B cell (primary cell): Measurements from ENCODE around the gene PDZD7. TPM values are rescaled to one million over a fixed set of nuclear protein-coding genes. Genes with fewer than 3 reads are reported as not detected.

Experiments used
- ATAC-seq: fragments of 200-7000 bp; cut with Tn5 transposase; one replicate; pipeline ENCODE4 v1.10.0; 2021; ENCODE audit warnings: low read depth, mild to moderate bottlenecking, moderate number of reproducible peaks, moderate library complexity
- CTCF ChIA-PET: fragments of 350-600 bp; sonication (Branson Sonifier 250); formaldehyde crosslinking; loops from one replicate; lab custom pipeline; 2021; ENCODE audit warnings: antibody characterized with exemption, inconsistent platforms; lab: Charles Lee
- POLR2A ChIA-PET: fragments of 350-600 bp; sonication (Branson Sonifier 250); formaldehyde crosslinking; loops from one replicate; lab custom pipeline; 2021; ENCODE audit warnings: antibody characterized with exemption; lab: Charles Lee
- DNase-seq: peaks from one replicate; pipeline ENCODE4 v3.0.0; 2013
- H2AFZ ChIP-seq: 2 replicates; pipeline ENCODE4 v1.6.1; 2012; ENCODE audit warnings: mild to moderate bottlenecking, low read depth, low read length; ENCODE audit not compliant: insufficient read depth, poor library complexity, severe bottlenecking
- H3K27ac ChIP-seq, 2 donors: 1 replicate in 1 of 2; 2 replicates in 1 of 2; pipeline ENCODE4 v1.5.1; 2012 to 2013; ENCODE audit warnings: low read length in 2 of 2, mild to moderate bottlenecking in 2 of 2, moderate library complexity in 1 of 2
- H3K27me3 ChIP-seq, 4 experiments: fragments of 200-600 bp in 1 of 4; sonication (generic) in 1 of 4; replicated peaks in 1 of 4; 1 replicate in 2 of 4; 2 replicates in 2 of 4; pipeline versions ENCODE4 v1.6.1 to v1.7.0; 2013 to 2016; ENCODE audit warnings: low read length in 3 of 4, mild to moderate bottlenecking in 2 of 4, mixed read lengths in 1 of 4, moderate library complexity in 1 of 4; ENCODE audit not compliant: insufficient read depth in 4 of 4, control insufficient read depth in 3 of 4; ENCODE audit errors: control extremely low read depth in 1 of 4
- H3K36me3 ChIP-seq, 2 experiments: replicated peaks in 1 of 2; 1 replicate in 1 of 2; 2 replicates in 1 of 2; pipeline versions ENCODE4 v1.6.1 to v1.7.1; 2013; ENCODE audit warnings: low read length in 1 of 2; ENCODE audit not compliant: insufficient read depth in 2 of 2, control insufficient read depth in 1 of 2; ENCODE audit errors: control extremely low read depth in 1 of 2, extremely low read depth in 1 of 2
- H3K4me1 ChIP-seq, 2 donors: fragments of 200-600 bp in 1 of 2; sonication (generic) in 1 of 2; 1 replicate in 1 of 2; 2 replicates in 1 of 2; pipeline versions ENCODE4 v1.5.1 to v1.6.1; 2013 to 2017; ENCODE audit warnings: low read length in 2 of 2; ENCODE audit not compliant: control insufficient read depth in 2 of 2, insufficient read depth in 2 of 2
- H3K4me2 ChIP-seq: replicated peaks from 2 replicates; pipeline ENCODE3; 2012; ENCODE audit warnings: mild to moderate bottlenecking, low read depth, low read length; ENCODE audit not compliant: poor library complexity, severe bottlenecking
- H3K4me3 ChIP-seq, 5 experiments: fragments of 200-600 bp in 1 of 5; sonication (generic) in 1 of 5; 1 replicate in 3 of 5; 2 replicates in 2 of 5; pipeline versions ENCODE4 v1.5.1 to v1.7.0; 2011 to 2016; ENCODE audit warnings: low read length in 4 of 5, mild to moderate bottlenecking in 4 of 5, low read depth in 2 of 5, control low read depth in 1 of 5, moderate library complexity in 1 of 5; ENCODE audit not compliant: insufficient read depth in 1 of 5; ENCODE audit errors: control extremely low read depth in 1 of 5, extremely low read depth in 1 of 5
- H3K79me2 ChIP-seq: fragments of 200-600 bp; sonication (generic); one replicate; pipeline ENCODE4 v1.6.0; 2016; ENCODE audit warnings: low read length; ENCODE audit not compliant: control insufficient read depth, insufficient read depth
- H3K9ac ChIP-seq: fragments of 200-600 bp; sonication (generic); 2 replicates; pipeline ENCODE4 v1.6.1; 2017; ENCODE audit warnings: mild to moderate bottlenecking, low read length, moderate library complexity
- H3K9me3 ChIP-seq, 3 donors: one replicate each; pipeline versions ENCODE4 v1.6.1 to v1.7.1; 2013; ENCODE audit warnings: low read length in 2 of 3; ENCODE audit not compliant: control insufficient read depth in 2 of 3, insufficient read depth in 1 of 3; ENCODE audit errors: control extremely low read depth in 1 of 3
- H4K20me1 ChIP-seq: 2 replicates; pipeline ENCODE4 v1.6.0; 2012; ENCODE audit warnings: mild to moderate bottlenecking, low read length; ENCODE audit not compliant: insufficient read depth, control insufficient read depth, poor library complexity, severe bottlenecking
- H3K27ac Mint-ChIP-seq: one replicate; pipeline ENCODE4 v1.8.0; 2021; ENCODE audit warnings: mixed read lengths
- H3K27me3 Mint-ChIP-seq: one replicate; pipeline ENCODE4 v1.8.0; 2021; ENCODE audit warnings: mixed read lengths
- H3K4me1 Mint-ChIP-seq: one replicate; pipeline ENCODE4 v1.8.0; 2021; ENCODE audit warnings: mixed read lengths
- H3K4me3 Mint-ChIP-seq: one replicate; pipeline ENCODE4 v1.8.0; 2021; ENCODE audit warnings: mixed read lengths
- H3K9me3 Mint-ChIP-seq: one replicate; pipeline ENCODE4 v1.8.0; 2022; ENCODE audit warnings: mixed read lengths; ENCODE audit not compliant: insufficient read depth
- EZH2 ChIP-seq: IDR thresholded peaks from 2 replicates; pipeline ENCODE4 v1.6.1; 2012; ENCODE audit warnings: borderline replicate concordance, low read depth, mild to moderate bottlenecking, moderate library complexity, low read length; ENCODE audit not compliant: insufficient read depth, poor library complexity, severe bottlenecking
- WGBS: methylation state at CpG from one replicate; pipeline ENCODE4 v1.1.5; 2013; ENCODE audit warnings: missing lambda C conversion rate; ENCODE audit not compliant: insufficient coverage; 5-methylcytosine and 5-hydroxymethylcytosine counted together
- intact Hi-C: fragments of 100-400 bp; cut with micrococcal nuclease; formaldehyde crosslinking; loops from one replicate; pipeline ENCODE4 v1.10.0; 2022
- polyA plus RNA-seq: library from polyadenylated mRNA; depleted of rRNA; stranded (reverse); fragments of >200 nt; gene quantifications from 2 replicates; pipeline ENCODE4 v1.2.3, GENCODE V29; 2012
- total RNA-seq, 2 donors: library from RNA; stranded (reverse); fragments of 120-200 nt in 1 of 2; gene quantifications; 1 replicate in 1 of 2; 2 replicates in 1 of 2; pipeline versions ENCODE4 v1.2.3 to v1.2.4, GENCODE V29; 2013 to 2022
- TF ChIP-seq, protein P1 (sequence below): fragments of 200-600 bp; IDR thresholded peaks from one replicate; pipeline ENCODE4 v1.8.0; 2022; ENCODE audit warnings: antibody characterized with exemption, mild to moderate bottlenecking

PDZD7 gene
- total and polyA plus RNA-seq, 2 donors (not counting 1 experiment from before 2014, with no cell fraction given), result 0.64 to 0.69 TPM

DNA sequence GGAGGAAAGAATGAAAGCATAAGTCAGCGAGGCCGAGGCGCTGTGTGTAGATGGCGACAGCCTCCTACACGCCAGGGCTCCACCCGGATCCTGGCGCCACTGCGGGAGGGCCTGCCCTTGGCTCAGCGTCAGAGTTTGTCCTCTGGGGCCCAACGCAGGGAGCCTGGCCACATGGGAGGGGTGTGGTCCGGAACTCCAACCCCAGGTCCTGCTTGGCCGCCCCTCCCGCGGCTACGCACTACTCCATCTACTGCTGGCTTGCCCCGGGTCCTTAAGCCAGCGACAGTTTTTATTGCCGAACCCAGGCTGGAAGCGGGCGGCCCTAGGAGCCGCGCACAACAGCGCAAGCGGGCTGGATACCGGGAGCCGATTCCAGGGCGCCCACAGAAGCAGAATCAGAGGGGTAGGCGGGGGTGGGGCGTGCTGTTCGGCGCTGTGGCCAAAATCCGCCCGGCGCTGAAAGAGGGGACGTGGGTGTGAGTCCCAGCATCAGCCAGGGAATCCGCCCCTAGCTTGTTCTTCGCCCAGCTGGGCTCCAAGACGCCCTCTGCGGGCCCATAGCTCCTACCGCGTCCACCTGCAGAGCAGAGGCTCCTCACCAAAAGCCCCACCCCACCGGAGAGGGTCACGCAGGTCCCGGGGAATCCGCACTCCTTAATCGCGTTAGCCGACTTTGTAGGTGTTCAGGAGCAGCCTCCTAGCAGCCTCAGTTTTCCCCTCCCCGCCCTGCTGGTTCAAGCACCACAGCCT lies 35.4 kb upstream of the PDZD7 start:
- Histone ChIP-seq H2AFZ (peak overlapping the region; percentile 41), H4K20me1 (peaks cover 5% of the 10 kb centered on the region), H3K27ac (no peak overlapping the region), H3K4me3 (peak overlapping the region in 4 of 5 experiments; percentile 26 to 71 (median 60)), H3K36me3 (no peaks in the 10 kb centered on the region), H3K9me3 (peaks cover 0 to 10% (median 0%) of the 10 kb centered on the region in 3 donors), H3K79me2 (no peaks in the 10 kb centered on the region), H3K4me1 (peaks cover 50 to 53% of the 10 kb centered on the region in 2 donors), H3K9ac (peak overlapping the region; percentile 59), H3K4me2 (peak overlapping the region; percentile 98), H3K27me3 (peaks cover 0 to 52% (median 21%) of the 10 kb centered on the region in 4 experiments)
- Mint-ChIP-seq H3K4me3 (peak overlapping the region; percentile 98), H3K27ac (no peak overlapping the region), H3K4me1 (peaks cover 51% of the 10 kb centered on the region), H3K27me3 (peaks cover 25% of the 10 kb centered on the region), H3K9me3 (no peaks in the 10 kb centered on the region)
- ChIA-PET CTCF (interaction anchor here (0.7 to 16.1 kb wide), 11 partner anchors 7 to 75 kb away, joined by 3 to 306 read pairs (median 10); partner anchors contain the start of genes KAZALD1, PDZD7 and SFXN3), POLR2A (interaction anchor here (0.6 kb wide), 1 partner anchor 47 kb away, joined by 4 read pairs; no protein-coding TSS in a partner anchor)
- WGBS, result 4% methylated on average over 46 of the region's 49 CpGs
- peak; percentile 75 for DNase-seq
- peak; percentile 98 for TF ChIP-seq EZH2
- TF ChIP-seq, protein P1, sequence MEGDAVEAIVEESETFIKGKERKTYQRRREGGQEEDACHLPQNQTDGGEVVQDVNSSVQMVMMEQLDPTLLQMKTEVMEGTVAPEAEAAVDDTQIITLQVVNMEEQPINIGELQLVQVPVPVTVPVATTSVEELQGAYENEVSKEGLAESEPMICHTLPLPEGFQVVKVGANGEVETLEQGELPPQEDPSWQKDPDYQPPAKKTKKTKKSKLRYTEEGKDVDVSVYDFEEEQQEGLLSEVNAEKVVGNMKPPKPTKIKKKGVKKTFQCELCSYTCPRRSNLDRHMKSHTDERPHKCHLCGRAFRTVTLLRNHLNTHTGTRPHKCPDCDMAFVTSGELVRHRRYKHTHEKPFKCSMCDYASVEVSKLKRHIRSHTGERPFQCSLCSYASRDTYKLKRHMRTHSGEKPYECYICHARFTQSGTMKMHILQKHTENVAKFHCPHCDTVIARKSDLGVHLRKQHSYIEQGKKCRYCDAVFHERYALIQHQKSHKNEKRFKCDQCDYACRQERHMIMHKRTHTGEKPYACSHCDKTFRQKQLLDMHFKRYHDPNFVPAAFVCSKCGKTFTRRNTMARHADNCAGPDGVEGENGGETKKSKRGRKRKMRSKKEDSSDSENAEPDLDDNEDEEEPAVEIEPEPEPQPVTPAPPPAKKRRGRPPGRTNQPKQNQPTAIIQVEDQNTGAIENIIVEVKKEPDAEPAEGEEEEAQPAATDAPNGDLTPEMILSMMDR, result no peak
- intact Hi-C loops, result loop anchor here (1.0 to 10.0 kb wide), 2 partner anchors 25 to 58 kb away; no protein-coding TSS in a partner anchor
- peak; percentile 56 for ATAC-seq
